ENCODE data around the gene SYNM.
"Not testable (repeated sequence)": the region's sequence is repeated elsewhere in the genome, so short reads cannot be mapped to it uniquely, and the experiment has no call there.

The SYNM gene

DNA sequence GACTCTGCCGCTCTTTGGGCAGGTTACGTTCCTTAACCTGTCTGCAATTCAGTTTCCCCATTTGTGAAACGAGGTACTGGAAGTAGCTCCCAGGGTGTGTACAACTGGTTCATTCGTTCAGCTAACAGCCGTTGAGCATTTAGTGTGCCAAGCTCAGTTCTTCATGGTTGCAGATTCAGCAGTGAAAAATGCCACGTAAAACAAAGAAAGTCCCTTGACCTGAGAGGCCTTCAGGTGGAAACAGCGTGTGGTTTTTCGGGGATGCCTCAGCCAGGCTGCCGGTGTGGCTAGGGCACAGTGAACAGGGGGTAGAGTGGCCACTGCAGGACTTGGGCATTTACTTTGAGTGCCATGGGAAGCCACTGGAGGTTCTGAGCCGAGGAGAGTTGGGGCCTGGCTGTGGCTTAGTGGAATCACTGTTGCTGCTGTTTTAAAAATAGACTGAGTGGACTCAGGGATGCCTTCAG, 4.7 kb downstream of the SYNM start:
- no peak for DNase-seq

DNA sequence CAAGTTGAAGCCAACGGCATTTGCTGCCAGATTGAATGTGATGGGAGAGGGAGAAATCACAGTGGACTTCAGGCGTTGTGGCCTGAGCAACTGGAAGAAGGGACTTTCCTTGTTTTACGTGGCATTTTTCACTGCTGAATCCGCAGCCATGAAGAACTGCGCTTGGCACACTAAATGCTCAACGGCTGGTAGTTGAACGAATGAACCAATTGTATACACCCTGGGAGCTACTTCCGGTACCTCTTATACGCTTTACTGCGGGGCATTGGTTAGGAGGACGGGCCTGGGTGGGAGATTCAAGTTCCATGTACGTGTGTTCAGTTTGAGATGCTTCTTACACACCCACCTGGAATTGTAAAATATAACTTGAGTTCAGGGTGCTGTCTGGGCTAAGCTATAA, 5.2 kb downstream of the SYNM start:
- no peak for DNase-seq

- no peak for DNase-seq
These were observed 5.9 kb downstream of the SYNM start for GRCh38 chr15:99110581-99111320.

GRCh38 chr15:99111641-99112040, 6.8 kb downstream of the SYNM start:
- DNase-seq: not testable (repeated sequence)

DNA sequence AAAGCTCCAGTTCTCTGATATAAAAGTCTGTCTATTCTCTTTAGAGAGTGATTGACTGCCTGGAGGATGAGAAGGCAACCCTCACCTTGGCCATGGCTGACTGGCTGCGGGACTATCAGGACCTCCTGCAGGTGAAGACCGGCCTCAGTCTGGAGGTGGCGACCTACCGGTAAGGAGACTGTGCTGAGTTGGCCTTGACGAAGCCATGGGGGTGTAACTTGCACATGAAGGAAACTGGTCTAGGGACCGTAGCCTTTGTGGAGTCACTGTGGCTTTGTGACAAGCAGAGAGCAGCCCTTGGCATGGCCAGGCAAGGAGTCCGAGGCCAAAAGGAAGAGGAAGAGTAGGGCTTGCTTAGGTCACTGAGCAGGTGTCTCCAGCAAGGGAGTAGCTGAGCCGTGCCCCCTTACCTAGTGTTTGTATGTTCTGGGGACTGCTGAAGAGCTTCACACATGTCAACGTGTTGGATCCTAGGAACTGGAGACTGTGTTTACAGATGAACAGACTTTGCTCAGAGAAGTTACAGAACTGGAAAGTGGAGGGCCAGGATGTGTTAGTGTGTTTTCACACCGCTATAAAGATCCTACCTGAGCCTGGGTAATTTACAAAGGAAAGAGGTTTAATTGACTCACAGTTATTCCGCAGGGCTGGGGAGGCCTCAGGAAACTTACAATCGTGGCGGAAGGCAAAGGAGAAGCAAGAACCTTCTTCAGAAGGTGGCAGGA, 8.8 kb downstream of the SYNM start:
- DNase-seq: no peak

GRCh38 chr15:99114511-99115299, 9.8 kb downstream of the SYNM start:
- DNase-seq: no peak

DNA sequence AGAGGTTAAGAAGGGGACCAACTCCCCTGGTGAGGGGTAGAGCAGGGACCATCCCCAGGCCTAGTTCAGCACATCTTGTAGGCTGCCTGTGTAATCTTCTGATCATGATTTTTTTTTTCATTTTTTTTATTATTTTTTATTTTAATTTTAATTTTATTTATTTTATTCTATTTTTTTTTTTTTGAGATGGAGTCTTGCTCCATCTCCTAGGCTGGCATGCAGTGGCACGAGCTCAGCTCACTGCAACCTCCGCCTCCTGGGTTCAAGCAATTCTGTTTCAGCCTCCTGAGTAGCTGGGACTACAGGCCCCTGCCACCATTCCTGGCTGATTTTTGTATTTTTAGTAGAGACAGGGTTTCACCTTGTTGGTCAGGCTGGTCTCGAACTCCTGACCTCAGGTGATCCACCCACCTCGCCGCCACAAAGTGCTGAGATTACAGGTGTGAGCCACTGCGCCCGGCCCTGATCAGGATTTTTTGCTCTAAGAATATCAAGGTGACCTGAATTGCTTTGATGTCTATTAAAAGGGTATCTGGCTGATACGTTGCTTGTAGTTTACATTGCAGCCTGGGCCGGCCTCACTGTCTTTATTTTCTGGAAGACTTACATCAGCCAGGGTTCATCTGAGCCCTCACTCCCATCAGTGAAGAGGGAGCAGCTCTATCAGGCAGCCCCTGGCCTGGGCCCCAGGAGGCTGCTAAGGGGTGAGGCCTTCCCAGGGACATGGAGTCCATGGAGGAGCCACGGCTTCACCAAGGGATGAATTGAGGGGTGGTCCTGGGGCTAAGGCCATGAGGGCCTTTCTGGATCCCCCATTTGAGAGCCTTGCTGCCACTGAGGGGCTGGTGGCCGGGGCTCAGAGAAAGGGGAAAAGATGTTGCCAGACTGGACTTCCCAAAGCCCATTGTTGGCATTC, 10.7 kb downstream of the SYNM start:
- no peak for DNase-seq

DNA sequence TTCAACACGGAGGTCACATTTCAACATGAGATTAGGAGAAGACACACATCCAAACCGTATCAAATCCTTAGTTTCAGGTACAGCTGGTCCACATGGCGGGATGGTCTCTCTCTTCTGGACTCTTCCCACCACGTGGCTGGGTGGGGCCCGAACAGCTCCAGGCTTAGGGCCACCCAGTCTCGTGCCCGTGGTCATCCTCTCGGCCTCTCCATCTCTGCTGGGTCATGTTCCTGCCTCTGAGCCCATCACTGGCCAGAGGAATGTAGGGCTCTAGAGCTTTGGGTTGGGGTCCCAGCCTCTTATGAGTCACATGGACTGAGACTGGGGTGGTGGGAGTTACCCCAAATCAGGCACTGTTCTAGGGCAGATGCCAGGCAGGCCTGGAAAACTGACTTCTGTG, 12.2 kb downstream of the SYNM start:
- DNase-seq: no peak

DNA sequence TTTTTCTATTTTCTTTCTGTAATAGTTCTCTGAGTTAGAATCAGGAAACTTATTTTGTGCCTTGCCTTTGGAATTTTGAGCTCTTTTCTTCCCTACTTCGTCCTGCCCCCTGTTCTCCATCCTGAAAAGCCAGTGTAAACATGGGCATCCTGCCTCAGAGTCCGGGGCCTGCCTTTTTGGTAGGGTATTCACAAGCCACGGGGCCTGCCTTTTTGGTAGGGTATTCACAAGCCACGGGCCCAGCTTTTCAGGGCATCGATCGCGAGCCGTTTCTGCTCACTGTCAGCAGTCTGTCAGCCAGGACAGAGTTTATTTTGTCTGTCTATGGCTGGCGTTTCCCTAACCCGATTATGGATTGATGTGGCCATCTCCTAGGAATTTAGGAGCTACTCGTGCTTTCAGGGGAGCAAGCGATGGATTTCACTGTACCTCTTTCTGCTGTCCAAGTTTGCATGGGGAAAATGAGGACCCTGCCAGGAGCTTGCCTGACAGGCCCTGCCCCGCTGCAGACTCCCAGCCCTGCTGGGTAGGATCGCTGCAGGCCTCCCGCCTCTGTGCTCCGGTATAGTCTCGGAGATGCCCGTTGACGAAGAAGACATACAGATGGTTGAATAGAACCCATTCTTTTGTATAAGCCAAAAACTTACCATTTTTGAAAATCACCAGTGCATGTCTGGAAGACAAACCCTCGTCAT, 12.8 kb downstream of the SYNM start:
- DNase-seq: no peak

GRCh38 chr15:99118258-99118632, 13.4 kb downstream of the SYNM start:
- no peak for DNase-seq

DNA sequence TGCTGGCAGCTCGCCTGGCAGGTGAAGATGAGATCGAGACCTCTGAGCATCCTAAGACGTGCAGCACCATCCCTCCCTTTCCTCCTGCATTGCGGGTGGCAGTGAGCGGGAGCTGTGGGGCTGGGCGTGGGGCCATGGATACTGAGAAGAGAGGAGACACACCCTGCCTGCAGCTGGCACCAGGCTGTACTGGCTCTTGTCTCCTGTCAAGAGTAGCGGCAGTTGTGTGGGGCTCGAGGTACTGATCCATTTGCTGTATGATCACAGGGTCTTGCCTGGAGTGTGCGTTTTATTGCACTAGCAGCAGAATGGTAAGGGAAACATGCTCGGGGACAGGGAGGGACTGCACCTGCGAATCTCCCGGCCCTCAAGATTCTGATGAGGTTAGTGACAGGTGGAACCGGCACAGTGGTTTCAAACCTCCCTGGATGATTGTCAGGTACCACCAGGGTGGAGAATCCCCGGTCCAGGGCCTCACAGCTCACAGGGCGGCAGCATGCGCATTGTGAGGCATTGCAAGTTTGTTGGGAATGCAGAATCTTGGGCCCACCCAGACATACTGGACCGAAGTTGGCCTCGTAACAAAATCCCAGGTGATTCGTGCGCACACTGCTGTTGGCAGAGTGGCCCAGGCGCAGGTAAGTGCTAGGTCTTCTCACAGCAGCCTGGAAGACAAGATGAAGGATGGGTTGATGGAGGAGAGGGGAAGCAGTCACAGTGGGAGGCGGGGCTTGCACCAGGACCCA, 14.1 kb downstream of the SYNM start:
- DNase-seq: no peak

DNA sequence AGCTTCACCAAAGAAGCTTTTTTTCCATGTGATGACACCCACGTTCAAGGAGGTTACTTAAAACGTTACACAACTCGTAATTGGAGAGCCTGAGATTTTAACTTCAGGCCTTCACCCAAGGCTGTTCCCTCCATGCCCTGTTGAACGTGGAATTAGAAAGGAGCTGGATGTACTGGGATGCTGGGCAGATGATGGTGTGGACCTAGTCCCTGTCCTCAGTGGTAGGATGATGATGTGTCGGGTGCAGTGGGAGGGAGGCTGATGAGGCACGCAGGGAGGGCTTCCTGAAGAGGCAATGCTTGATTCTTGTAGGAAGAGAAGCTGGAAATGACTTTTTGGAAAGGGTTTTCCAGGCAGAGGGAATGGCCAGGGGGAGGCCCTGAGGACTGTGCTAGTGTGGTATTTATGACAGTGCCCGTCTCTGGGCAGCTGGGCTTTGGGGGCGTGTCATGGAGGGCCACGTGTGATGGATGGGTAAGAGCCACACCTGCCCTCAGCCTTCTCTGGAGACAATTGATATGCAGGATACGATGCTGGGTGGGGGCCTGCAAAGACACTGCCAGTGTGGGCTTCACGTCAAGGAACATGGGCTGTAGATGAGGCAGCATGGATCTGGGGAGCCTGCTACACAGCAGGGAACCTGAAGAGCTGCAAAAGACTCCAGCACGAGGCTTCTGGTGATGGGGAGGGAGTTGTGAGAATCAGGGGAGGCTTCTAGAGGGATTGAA, 15.3 kb downstream of the SYNM start:
- DNase-seq: no peak

- no peak for DNase-seq
These were observed 16.3 kb downstream of the SYNM start for GRCh38 chr15:99121207-99121606.

DNA sequence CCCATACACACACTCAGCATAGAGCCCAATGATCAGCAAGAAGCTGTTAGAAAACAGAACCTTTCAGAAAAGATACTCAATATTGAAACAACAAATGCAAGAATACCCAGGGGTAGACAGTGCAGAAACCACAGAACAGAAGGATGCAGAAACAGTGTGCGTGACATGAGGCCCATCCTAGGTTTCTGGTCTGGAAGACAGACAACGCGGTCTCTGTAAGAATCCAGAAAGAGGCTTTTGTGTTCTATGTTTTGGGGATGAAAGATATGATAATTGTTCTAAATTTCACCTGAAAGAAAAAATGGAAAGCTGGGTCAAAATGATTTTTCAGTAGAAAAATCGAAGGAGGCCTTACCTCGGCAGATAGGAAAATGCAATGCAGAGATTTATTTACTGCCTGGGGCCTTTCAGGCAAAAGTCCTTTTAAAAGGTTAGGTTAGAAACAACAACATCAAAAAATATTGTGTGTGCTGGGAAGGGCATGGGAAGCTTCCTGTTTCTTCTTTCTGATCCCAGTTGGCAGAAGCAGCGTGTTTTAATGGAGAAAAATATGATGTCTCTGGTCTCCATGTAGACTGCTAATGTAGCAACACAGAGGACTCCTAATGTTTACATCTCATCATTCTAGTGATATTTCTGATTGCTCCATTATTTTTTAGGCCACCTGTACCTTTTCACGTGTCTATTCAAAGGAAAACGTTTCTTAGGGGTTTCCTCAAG, 17.0 kb downstream of the SYNM start:
- no peak for DNase-seq

GRCh38 chr15:99122831-99123712, 18.2 kb downstream of the SYNM start:
- DNase-seq: no peak

- no peak for DNase-seq
These were observed 19.0 kb downstream of the SYNM start for GRCh38 chr15:99123713-99124451.

DNA sequence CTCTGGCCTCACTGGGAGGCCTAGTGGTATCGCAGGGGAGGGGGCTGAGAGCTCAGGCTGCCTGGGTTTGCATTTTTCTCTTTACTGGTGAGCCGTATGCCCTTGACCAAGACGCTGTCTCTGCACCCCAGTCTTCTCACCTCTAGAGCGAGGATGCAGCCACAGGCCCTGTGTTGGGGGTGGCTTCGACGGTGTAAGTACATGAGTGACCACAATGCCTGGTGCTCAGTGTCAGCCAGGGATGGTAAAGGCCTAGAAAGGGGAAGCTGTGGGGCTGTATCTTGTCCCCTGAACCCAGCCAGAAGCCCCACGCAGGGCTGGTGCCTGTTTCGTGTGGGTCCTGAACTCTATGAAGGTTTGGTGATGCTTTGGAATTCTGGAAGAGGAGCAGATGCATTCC, 19.8 kb downstream of the SYNM start:
- no peak for DNase-seq

Data from CD4-positive, alpha-beta T cell treated with Interleukin-17A for 4 hours (primary cell).